Measurements from ENCODE around the gene IL22RA1.

The IL22RA1 gene

DNA sequence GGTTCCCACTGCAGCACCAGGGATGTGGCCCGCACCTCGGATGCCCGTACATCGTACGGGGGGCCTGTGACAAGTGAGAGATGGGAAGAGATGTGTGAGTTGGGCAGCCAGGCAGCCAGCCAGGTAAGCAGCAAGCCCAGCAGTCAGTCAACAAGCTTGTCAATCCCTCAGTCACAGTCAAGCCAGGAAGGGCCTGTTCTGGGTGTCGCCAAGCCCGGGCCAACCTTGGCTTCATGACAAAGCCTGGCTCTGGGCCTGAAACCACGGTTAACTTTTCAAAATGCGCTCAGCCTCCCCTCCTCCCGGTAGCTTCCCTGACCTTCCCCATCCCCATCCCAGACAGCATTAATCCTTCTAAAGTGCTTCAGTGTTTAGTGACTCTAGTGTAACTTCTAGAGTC is 62.8 kb downstream of the IL22RA1 start:
- DNase-seq (ENCODE audit: low read depth in 2 of 3, low spot score in 1 of 3): no peak

DNA sequence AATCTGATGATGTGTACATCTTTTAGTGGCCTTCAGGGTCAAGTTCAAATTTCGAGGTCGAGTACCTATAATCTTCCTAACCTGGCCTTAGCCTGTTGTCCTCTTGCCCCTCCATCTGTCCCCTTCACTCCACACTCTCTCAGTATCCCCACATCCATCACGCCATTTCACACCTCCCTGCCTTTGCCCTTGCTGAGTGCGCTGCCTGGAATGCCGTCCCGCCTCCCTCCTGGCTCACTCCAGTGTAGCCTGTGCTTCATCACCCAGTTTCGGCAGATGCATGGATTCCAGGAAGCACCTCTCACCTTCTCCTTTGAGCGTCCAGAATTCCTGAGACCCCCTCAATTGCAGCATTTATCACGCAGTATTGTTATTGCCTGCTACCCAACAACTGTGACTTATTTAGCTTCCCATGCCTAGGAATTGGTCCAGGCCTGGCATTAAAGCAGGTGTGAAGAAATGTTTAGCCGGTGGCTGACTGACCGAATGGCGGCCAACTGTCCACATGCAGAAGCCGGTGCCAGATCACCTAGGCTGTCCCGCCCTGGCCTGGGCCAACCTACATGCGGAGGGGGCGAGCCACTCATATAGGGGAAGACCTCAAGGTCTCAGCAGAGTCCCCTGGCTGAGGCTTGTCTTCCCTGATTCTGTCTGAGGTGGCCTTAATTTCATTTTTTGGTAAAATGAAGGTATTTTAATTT is 65.5 kb downstream of the IL22RA1 start:
- no peak for DNase-seq (ENCODE audit: low read depth in 2 of 3, low spot score in 1 of 3)

DNA sequence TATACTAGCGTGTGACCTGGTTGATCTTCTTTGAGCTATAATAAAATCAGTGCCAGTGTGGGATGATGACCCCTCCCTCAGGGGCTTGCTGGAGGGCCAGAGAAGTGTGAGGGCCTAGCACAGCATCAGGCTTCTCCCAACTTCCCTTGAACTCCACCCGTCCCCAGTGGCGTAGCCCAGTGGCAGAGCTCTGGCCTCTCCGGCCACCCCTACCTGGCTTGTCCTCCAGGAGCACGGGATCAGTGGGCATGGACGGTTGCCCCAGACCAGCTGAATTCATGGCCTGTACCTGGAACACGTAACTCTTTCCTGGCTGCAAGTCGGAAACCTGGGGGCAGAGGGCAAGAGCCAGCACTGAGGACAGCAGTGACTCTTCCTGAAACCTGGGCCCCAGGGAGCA is 67.0 kb downstream of the IL22RA1 start:
- no peak for DNase-seq (ENCODE audit: low read depth in 2 of 3, low spot score in 1 of 3)

GRCh38 chr1:24075590-24075854 is 67.4 kb downstream of the IL22RA1 start:
- DNase-seq (ENCODE audit: low read depth in 2 of 3, low spot score in 1 of 3): no peak

- DNase-seq (ENCODE audit: low read depth in 2 of 3, low spot score in 1 of 3): no peak
These were observed 67.9 kb downstream of the IL22RA1 start for GRCh38 chr1:24074817-24075589.

DNA sequence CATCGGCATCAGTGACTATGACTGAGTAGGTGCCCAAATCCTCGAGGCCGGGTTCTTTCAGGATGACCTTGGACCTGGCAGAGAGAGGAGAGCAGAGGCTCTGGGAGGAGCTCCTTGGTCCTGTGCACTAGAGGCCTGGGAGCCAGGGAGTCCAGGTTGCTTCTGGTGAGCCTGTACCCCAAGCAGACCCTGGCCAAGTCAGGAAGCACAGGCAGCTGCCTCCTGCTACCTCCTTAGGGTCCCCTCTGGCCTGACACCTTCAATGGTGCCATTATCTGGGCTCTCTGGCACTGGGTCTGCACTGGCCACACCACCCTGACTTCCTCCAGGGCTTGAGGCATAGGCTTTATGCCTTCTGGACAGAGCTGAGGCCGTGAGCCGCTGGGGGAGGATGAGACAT is 68.7 kb downstream of the IL22RA1 start:
- no peak for DNase-seq (ENCODE audit: low read depth in 2 of 3, low spot score in 1 of 3)

DNA sequence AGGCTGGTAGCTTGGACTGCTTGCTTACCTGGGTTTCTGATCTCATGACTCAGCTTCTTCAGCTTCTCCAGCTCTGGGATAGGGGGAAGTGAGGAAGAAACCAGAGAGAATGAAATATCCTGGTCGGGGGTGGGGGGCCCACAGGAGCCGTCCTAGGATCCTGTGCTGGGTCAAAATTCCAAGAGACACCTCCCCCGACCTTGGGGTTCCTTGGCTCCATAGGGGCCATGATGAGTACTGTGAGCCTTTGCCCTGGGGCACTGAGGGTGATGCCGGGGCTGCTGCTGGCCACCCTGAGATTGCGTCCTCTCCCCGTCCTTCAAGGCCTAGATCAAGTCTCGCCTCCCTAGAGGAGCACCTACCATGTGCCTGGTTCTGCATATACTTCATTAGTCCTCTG is 71.0 kb downstream of the IL22RA1 start:
- no peak for DNase-seq (ENCODE audit: low read depth in 2 of 3, low spot score in 1 of 3)

GRCh38 chr1:24070821-24071393 is 72.0 kb downstream of the IL22RA1 start:
- DNase-seq (ENCODE audit: low read depth in 2 of 3, low spot score in 1 of 3): peak; percentile 58 to 88 (median 65)

DNA sequence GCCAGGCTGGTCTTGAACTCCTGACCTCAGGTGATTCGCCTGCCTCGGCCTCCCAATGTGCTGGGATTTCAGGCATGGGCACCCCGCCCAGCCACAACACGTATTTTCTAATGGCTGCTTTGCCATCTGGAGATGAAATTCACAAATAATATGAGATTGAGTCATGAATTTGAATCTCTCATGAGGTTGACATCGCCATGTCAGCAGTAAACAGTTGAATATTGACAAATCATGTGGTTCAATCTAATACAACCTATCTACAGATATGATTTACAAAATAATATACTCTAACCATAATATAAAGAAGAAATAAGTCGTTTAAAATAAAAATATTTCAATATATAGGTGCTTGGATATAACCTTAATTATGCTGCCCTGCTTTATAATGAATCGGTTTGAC is 73.1 kb downstream of the IL22RA1 start:
- no peak for DNase-seq (ENCODE audit: low read depth in 2 of 3, low spot score in 1 of 3)
